CD8-positive, alpha-beta memory T cell (primary cell): ENCODE results near the gene OXNAD1. TPM values are rescaled to one million over a fixed set of nuclear protein-coding genes. Genes with fewer than 3 reads are reported as not detected.
A peak's percentile ranks its signal among the peaks of the same experiment; 100 is the strongest.

ENCODE experiments used
- CTCF ChIA-PET: fragments of 350-600 bp; sonication (Branson Sonifier 250); formaldehyde crosslinking; loops from one replicate; lab custom pipeline; 2021; ENCODE audit warnings: antibody characterized with exemption; lab: Charles Lee
- POLR2A ChIA-PET: fragments of 350-600 bp; sonication (Branson Sonifier 250); formaldehyde crosslinking; loops from one replicate; lab custom pipeline; 2021; ENCODE audit warnings: antibody characterized with exemption; lab: Charles Lee
- DNase-seq, 5 donors: peaks; one replicate each; pipeline versions ENCODE4 v3.0.0 to v3.0.0-alpha.2; 2020 to 2022; ENCODE audit warnings: mixed read lengths in 1 of 5
- H3K27ac ChIP-seq: one replicate; pipeline ENCODE4 v1.7.0; 2013; ENCODE audit warnings: low read depth, mild to moderate bottlenecking, low read length, moderate library complexity
- H3K27me3 ChIP-seq: 2 replicates; pipeline ENCODE4 v1.7.0; 2013; ENCODE audit warnings: low read length, mild to moderate bottlenecking; ENCODE audit not compliant: insufficient read depth, poor library complexity, severe bottlenecking
- H3K36me3 ChIP-seq: 2 replicates; pipeline ENCODE4 v1.7.0; 2013; ENCODE audit warnings: mild to moderate bottlenecking, low read length, moderate library complexity; ENCODE audit not compliant: insufficient read depth
- H3K4me1 ChIP-seq: 2 replicates; pipeline ENCODE4 v1.7.0; 2013; ENCODE audit warnings: mild to moderate bottlenecking, low read length, moderate library complexity; ENCODE audit not compliant: insufficient read depth
- H3K4me3 ChIP-seq: 2 replicates; pipeline ENCODE4 v1.7.0; 2013; ENCODE audit warnings: mild to moderate bottlenecking, low read length
- H3K9me3 ChIP-seq: 2 replicates; pipeline ENCODE4 v1.7.0; 2013; ENCODE audit warnings: mild to moderate bottlenecking, low read length
- H3K27ac Mint-ChIP-seq, 8 donors: one replicate each; pipeline ENCODE4 v1.8.0; 2020 to 2021; ENCODE audit warnings: mixed read lengths in 8 of 8, mild to moderate bottlenecking in 6 of 8, inconsistent platforms in 3 of 8, moderate library complexity in 3 of 8
- H3K27me3 Mint-ChIP-seq, 2 donors: one replicate each; pipeline ENCODE4 v1.8.0; 2020 to 2021; ENCODE audit warnings: mixed read lengths in 2 of 2, mild to moderate bottlenecking in 1 of 2, moderate library complexity in 1 of 2
- H3K36me3 Mint-ChIP-seq, 3 donors: one replicate each; pipeline ENCODE4 v1.8.0; 2020 to 2021; ENCODE audit warnings: mixed read lengths in 3 of 3, inconsistent platforms in 1 of 3, mild to moderate bottlenecking in 1 of 3
- H3K4me1 Mint-ChIP-seq, 3 donors: one replicate each; pipeline ENCODE4 v1.8.0; 2020 to 2021; ENCODE audit warnings: mixed read lengths in 3 of 3, inconsistent platforms in 1 of 3, mild to moderate bottlenecking in 1 of 3
- H3K4me3 Mint-ChIP-seq, 7 donors: one replicate each; pipeline ENCODE4 v1.8.0; 2020 to 2021; ENCODE audit warnings: mixed read lengths in 7 of 7, mild to moderate bottlenecking in 6 of 7, moderate library complexity in 4 of 7, inconsistent platforms in 2 of 7
- H3K9me3 Mint-ChIP-seq, 5 donors: one replicate each; pipeline ENCODE4 v1.8.0; 2020 to 2022; ENCODE audit warnings: mixed read lengths in 5 of 5, mild to moderate bottlenecking in 3 of 5, moderate library complexity in 2 of 5, inconsistent platforms in 1 of 5
- polyA plus RNA-seq: library from polyadenylated mRNA; unstranded; fragments of 300-500 nt; fragmentation: Illumina TruSeq; gene quantifications from one replicate; pipeline ENCODE4 v1.2.3, GENCODE V29; 2021
- total RNA-seq, 2 experiments: library from RNA; stranded (reverse); gene quantifications; one replicate each; pipeline ENCODE4 v1.2.3, GENCODE V29; 2021

The OXNAD1 gene
- total and polyA plus RNA-seq, 3 experiments from 2014 or later: 28.6 to 64.2 (median 30.1) TPM

DNA sequence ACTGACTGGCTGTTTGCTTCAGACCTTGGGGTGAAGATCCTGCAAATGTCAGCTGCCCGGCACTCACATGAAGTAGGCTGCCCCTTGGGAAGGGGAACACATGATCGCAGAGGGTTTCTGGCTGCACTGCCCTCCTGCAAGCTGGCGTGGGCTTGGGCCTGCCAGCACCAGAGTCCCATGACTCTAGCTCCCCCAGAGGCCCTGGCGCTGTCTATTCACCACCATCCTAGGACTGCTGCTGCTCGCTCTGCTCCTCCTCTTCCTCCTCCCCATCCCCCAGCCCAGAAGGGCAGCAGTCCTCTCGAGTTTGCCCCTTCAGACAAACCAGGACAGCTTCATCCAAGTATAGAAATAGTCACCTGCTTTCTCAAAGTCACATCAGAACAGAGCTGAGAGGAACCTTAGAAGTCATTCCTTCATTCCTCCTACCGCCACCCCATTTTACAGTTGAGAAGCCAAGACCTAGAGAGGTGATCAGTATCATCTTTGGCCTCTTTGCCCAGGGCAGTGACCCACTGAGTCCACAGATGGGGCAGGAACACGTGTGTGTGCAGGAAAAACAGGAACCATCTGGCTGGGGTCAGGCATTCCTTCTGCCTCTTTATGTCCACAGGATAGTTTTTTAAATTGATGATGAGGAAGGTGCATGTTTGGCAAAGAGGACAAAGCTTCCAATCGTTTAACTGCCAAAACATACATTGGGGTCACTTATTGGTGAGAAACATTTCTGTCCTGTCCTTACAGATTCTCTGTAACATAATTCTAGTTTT lies 13.5 kb upstream of the OXNAD1 start:
- H3K27me3 Mint-ChIP-seq: no peaks in the 10 kb centered on the region
- POLR2A ChIA-PET: interaction anchor here (0.6 to 1.1 kb wide), 2 partner anchors 13 to 394 kb away, joined by 3 to 4 read pairs; partner anchors contain the start of gene DPH3
- CTCF ChIA-PET: no interaction called here
- H3K27ac ChIP-seq: no peak overlapping the region
- H3K36me3 Mint-ChIP-seq: no peaks in the 10 kb centered on the region
- H3K4me3 ChIP-seq: no peak overlapping the region
- H3K36me3 ChIP-seq: no peaks in the 10 kb centered on the region
- H3K27ac Mint-ChIP-seq: peak overlapping the region in 2 of 8 donors; percentile 21 to 93
- DNase-seq: no peak
- no peaks in the 10 kb centered on the region for H3K9me3 ChIP-seq
- no peaks in the 10 kb centered on the region for H3K4me1 ChIP-seq
- peaks cover 6 to 18% (median 9%) of the 10 kb centered on the region in 3 donors for H3K4me1 Mint-ChIP-seq
- H3K9me3 Mint-ChIP-seq: no peaks in the 10 kb centered on the region
- H3K27me3 ChIP-seq: no peaks in the 10 kb centered on the region
- no peak overlapping the region for H3K4me3 Mint-ChIP-seq

DNA sequence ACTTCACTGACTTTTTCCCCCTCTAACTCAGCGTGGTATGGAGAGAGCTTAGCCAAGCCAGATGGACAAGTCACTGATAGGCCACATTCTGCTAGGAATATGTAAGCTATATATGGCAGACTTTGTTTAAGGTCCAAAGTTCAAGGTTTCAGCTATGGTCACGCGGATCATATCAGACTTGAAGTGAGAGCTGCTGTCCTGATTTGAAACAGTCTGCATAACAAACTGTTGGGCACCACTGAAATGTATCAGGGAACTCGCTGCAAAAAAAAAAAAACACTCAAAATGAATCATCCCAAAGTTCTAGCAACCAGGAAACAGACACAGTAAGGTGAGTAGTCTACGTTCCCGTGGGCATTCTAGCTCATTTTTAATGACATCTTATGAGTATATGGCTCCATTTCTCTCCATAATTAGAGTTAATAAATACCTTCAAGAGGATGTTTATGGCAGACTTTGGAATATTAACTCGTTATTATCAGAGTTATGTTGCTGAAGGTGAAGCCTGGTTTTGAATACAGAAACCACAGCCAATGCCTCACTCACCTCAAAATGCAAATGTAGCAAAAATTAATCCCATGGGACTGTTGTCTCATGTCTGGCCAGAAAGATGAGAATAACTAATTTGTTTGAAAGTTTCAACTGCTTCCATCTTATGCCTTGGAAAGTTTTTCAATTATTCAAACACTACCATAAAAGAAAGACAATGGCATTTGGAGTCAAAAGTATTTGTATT lies 12.6 kb upstream of the OXNAD1 start:
- peaks cover under 1 to 14% (median 2%) of the 10 kb centered on the region in 3 donors for H3K4me1 Mint-ChIP-seq
- no peak for DNase-seq
- no peaks in the 10 kb centered on the region for H3K36me3 ChIP-seq
- H3K27ac ChIP-seq: no peak overlapping the region
- H3K27me3 ChIP-seq: no peaks in the 10 kb centered on the region
- H3K9me3 ChIP-seq: no peaks in the 10 kb centered on the region
- POLR2A ChIA-PET: interaction anchor here (0.6 to 1.1 kb wide), 2 partner anchors 12 to 395 kb away, joined by 3 to 4 read pairs; partner anchors contain the start of gene DPH3
- H3K27ac Mint-ChIP-seq: peak overlapping the region in 1 of 8 donors; percentile 21
- H3K27me3 Mint-ChIP-seq: no peaks in the 10 kb centered on the region
- H3K36me3 Mint-ChIP-seq: peaks cover 0 to 7% (median 3%) of the 10 kb centered on the region in 3 donors
- CTCF ChIA-PET: no interaction called here
- H3K4me3 ChIP-seq: no peak overlapping the region
- no peak overlapping the region for H3K4me3 Mint-ChIP-seq
- H3K9me3 Mint-ChIP-seq: no peaks in the 10 kb centered on the region
- H3K4me1 ChIP-seq: no peaks in the 10 kb centered on the region

DNA sequence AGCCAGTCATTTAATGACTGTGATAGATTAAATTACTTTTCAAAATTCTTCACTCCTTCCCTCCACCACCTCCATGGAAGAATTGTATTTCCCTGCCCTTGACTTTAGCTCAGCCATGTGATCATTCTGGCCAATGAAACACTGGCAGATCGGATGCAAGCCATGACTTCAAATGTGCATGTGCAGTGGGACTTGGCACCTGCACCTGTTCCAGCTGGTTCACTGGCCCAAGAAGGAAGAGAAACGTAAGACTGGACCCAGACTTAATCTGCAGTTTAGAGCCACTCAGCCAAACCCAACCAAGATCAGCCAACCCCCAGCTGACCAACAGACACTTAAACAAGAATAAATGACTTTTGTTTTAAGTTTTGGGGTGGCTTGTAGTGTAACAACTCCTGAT lies 12.0 kb upstream of the OXNAD1 start:
- Mint-ChIP-seq H3K27ac (peak overlapping the region in 1 of 8 donors; percentile 5), H3K36me3 (peaks cover 0 to 7% (median 3%) of the 10 kb centered on the region in 3 donors), H3K9me3 (no peaks in the 10 kb centered on the region), H3K4me1 (peaks cover 0 to 9% (median 0%) of the 10 kb centered on the region in 3 donors), H3K4me3 (no peak overlapping the region), H3K27me3 (no peaks in the 10 kb centered on the region)
- ChIA-PET CTCF (interaction anchor here (0.8 kb wide), 1 partner anchor 12 kb away, joined by 3 read pairs; the partner anchor contains the start of genes DPH3 and OXNAD1), POLR2A (no interaction called here)
- H3K27me3 ChIP-seq: no peaks in the 10 kb centered on the region
- DNase-seq: no peak
- H3K27ac ChIP-seq: no peak overlapping the region
- H3K36me3 ChIP-seq: no peaks in the 10 kb centered on the region
- no peaks in the 10 kb centered on the region for H3K9me3 ChIP-seq
- H3K4me1 ChIP-seq: no peaks in the 10 kb centered on the region
- H3K4me3 ChIP-seq: no peak overlapping the region

DNA sequence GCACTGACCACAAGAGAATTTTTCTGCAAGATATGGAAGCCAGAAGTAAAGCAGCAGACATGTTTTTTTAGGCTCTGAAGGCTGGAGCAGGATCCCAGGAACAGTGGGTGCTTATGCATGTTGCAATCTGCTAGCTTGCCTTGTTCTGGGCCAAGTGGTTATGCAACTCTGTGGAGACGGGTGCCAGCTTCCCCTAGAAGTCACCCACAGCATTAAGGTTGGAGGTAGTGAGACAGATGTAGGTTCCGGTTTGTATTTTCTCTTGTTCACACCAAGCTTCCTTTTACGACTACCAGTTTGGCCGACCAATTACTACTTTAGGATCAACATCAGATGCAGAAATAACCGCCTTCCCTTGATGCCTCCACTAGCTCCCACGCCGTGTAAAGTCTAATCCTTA lies 11.4 kb upstream of the OXNAD1 start:
- no peaks in the 10 kb centered on the region for H3K27me3 ChIP-seq
- Mint-ChIP-seq H3K4me1 (peaks cover 0 to 6% (median 0%) of the 10 kb centered on the region in 3 donors), H3K27ac (no peak overlapping the region), H3K4me3 (no peak overlapping the region), H3K9me3 (no peaks in the 10 kb centered on the region), H3K36me3 (peaks cover 0 to 7% (median 3%) of the 10 kb centered on the region in 3 donors), H3K27me3 (no peaks in the 10 kb centered on the region)
- DNase-seq: no peak
- ChIA-PET POLR2A (no interaction called here), CTCF (interaction anchor here (0.8 kb wide), 1 partner anchor 12 kb away, joined by 3 read pairs; the partner anchor contains the start of genes DPH3 and OXNAD1)
- H3K4me3 ChIP-seq: no peak overlapping the region
- no peaks in the 10 kb centered on the region for H3K36me3 ChIP-seq
- H3K4me1 ChIP-seq: no peaks in the 10 kb centered on the region
- H3K27ac ChIP-seq: no peak overlapping the region
- no peaks in the 10 kb centered on the region for H3K9me3 ChIP-seq

DNA sequence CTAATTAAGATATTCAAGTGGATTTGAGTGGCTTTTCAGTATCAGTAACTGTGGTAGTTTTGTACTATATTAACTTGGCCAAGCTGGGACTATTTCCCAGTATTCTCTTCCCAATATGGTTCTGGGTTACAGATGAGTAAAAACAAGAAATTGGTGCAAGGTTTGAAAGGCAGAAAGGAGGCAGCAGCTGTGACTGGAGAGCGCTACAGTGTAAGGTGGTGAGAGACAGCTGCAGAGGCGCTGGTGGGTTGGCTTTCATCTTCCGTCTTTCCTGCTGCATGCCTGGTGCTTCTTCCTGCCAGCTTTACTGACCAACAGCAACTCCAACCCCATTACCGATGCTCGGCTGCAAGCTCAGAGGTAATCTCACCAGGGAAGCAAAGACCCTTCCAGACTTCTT lies 10.1 kb upstream of the OXNAD1 start:
- Histone ChIP-seq H3K4me1 (no peaks in the 10 kb centered on the region), H3K9me3 (no peaks in the 10 kb centered on the region), H3K4me3 (no peak overlapping the region), H3K36me3 (peaks cover 6% of the 10 kb centered on the region), H3K27ac (no peak overlapping the region), H3K27me3 (no peaks in the 10 kb centered on the region)
- H3K27me3 Mint-ChIP-seq: no peaks in the 10 kb centered on the region
- peaks cover 0 to 19% (median 4%) of the 10 kb centered on the region in 3 donors for H3K36me3 Mint-ChIP-seq
- no peak for DNase-seq
- H3K9me3 Mint-ChIP-seq: no peaks in the 10 kb centered on the region
- POLR2A ChIA-PET: no interaction called here
- peak overlapping the region in 1 of 8 donors; percentile 88 for H3K27ac Mint-ChIP-seq
- peaks cover 0 to 9% (median 0%) of the 10 kb centered on the region in 3 donors for H3K4me1 Mint-ChIP-seq
- CTCF ChIA-PET: interaction anchor here (1.0 to 1.6 kb wide), 2 partner anchors 10 to 11 kb away, joined by 3 read pairs; partner anchors contain the start of gene DPH3
- H3K4me3 Mint-ChIP-seq: no peak overlapping the region

DNA sequence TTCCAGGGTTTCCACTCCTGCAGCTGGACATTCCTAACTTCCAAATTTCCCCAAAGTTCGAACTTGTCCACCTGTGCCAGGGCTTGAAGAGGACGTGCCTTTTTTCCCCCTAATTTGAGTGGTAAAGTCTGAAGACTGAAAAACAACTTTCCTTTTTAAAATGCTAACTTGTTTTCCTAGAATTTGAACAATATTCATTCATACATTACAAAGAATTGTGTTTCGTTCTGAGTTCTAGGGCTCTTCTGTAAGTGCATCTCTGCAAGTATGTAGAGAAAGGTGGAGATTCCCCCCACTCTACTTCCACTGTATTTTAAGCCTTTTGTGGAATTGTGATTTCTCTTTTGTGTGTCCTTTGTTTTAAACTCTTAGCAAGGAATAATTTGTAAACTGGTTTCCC lies 9.7 kb upstream of the OXNAD1 start:
- H3K4me1 ChIP-seq: no peaks in the 10 kb centered on the region
- ChIA-PET CTCF (interaction anchor here (1.0 to 1.6 kb wide), 2 partner anchors 9 to 12 kb away, joined by 3 read pairs; partner anchors contain the start of gene DPH3), POLR2A (no interaction called here)
- H3K4me3 Mint-ChIP-seq: no peak overlapping the region
- H3K27ac Mint-ChIP-seq: peak overlapping the region in 1 of 8 donors; percentile 88
- no peak for DNase-seq
- H3K27ac ChIP-seq: no peak overlapping the region
- no peaks in the 10 kb centered on the region for H3K27me3 ChIP-seq
- peaks cover 8% of the 10 kb centered on the region for H3K36me3 ChIP-seq
- H3K9me3 ChIP-seq: no peaks in the 10 kb centered on the region
- H3K4me1 Mint-ChIP-seq: peaks cover 0 to 9% (median 0%) of the 10 kb centered on the region in 3 donors
- H3K27me3 Mint-ChIP-seq: no peaks in the 10 kb centered on the region
- H3K9me3 Mint-ChIP-seq: no peaks in the 10 kb centered on the region
- H3K4me3 ChIP-seq: no peak overlapping the region
- H3K36me3 Mint-ChIP-seq: peaks cover 0 to 23% (median 6%) of the 10 kb centered on the region in 3 donors

DNA sequence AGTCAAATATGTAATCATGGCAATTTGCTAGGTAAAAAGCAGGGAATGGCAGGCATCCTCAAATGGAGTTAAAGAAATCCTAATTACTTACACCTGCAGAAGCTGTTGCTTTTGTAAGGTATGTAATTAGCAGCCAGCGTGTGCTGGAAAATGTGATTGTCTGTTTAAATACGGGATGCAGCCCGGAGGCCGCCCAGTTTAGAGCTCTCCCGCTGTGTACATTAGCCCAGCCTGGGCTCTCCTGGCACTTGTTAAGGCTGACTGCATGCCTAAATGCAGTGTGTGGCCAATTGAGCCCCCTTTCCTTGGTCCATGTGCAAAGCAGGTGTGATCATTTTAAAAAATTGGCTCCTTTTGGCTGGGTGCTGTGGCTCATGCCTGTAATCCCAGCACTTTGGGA lies 9.3 kb upstream of the OXNAD1 start:
- Histone ChIP-seq H3K36me3 (peaks cover 8% of the 10 kb centered on the region), H3K9me3 (no peaks in the 10 kb centered on the region), H3K27ac (no peak overlapping the region), H3K27me3 (no peaks in the 10 kb centered on the region), H3K4me1 (no peaks in the 10 kb centered on the region), H3K4me3 (no peak overlapping the region)
- H3K36me3 Mint-ChIP-seq: peaks cover 0 to 26% (median 6%) of the 10 kb centered on the region in 3 donors
- no peaks in the 10 kb centered on the region for H3K9me3 Mint-ChIP-seq
- DNase-seq: no peak
- no peak overlapping the region for H3K4me3 Mint-ChIP-seq
- POLR2A ChIA-PET: no interaction called here
- H3K4me1 Mint-ChIP-seq: peaks cover 0 to 9% (median 0%) of the 10 kb centered on the region in 3 donors
- no peak overlapping the region for H3K27ac Mint-ChIP-seq
- CTCF ChIA-PET: interaction anchor here (1.6 kb wide), 1 partner anchor 9 kb away, joined by 3 read pairs; the partner anchor contains the start of gene DPH3
- no peaks in the 10 kb centered on the region for H3K27me3 Mint-ChIP-seq
